Stimulated activated CD8-positive, alpha-beta memory T cell treated with anti-CD3 and anti-CD28 coated beads, Interleukin-4, amount 100 ng/mL, for 48 hours (primary cell): ENCODE measurements around the gene NAALAD2.
A peak's percentile ranks its signal among the peaks of the same experiment; 100 is the strongest.
"Not testable (repeated sequence)": the region's sequence is repeated elsewhere in the genome, so short reads cannot be mapped to it uniquely, and the experiment has no call there.

Source experiments
- DNase-seq: peaks from one replicate; pipeline ENCODE4 v3.0.0-alpha.2; 2020

The NAALAD2 gene

GRCh38 chr11:90197377-90197776, 62.9 kb downstream of the NAALAD2 start:
- DNase-seq, result no peak

- no peak for DNase-seq
Measured at GRCh38 chr11:90202342-90202741, 67.9 kb downstream of the NAALAD2 start.

- no peak for DNase-seq
Measured at GRCh38 chr11:90204407-90204806, 69.9 kb downstream of the NAALAD2 start.

GRCh38 chr11:90204832-90205646, 70.6 kb downstream of the NAALAD2 start:
- DNase-seq, result no peak

DNA sequence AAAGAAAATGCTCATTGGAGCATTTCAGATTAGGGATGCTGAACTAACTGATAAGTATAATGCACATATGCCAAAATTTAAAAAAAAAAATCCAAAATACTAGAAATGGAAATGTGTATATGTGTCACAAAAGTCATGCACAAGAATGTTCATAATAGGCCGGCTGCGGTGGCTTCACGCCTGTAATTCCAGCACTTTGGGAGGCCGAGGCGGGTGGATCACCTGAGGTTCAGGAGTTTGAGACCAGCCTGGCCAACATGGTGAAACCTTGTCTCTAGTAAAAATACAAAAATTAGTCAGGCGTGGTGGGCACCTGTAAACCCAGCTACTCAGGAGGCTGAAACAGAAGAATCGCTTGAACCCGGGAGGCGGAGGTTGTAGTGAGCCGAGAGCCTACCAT, 73.5 kb downstream of the NAALAD2 start:
- DNase-seq, result not testable (repeated sequence)

DNA sequence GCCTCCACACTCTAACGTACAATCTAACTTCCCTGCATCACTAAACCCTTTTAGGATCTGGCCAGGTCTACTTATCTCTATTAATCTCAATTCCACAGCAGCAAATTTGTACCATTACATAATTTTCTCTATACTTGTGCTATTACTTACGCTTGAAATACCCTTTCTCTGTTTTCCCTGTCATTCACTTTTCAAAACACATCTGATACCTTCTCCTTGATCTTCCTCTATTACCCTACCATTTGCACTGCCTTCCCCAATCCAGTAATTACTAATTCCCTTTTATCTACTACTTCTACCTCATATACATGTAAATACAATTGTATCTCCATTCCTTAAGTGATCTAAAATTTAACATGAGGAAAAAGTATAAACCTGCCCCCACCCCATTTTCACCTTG, 74.4 kb downstream of the NAALAD2 start:
- no peak for DNase-seq

DNA sequence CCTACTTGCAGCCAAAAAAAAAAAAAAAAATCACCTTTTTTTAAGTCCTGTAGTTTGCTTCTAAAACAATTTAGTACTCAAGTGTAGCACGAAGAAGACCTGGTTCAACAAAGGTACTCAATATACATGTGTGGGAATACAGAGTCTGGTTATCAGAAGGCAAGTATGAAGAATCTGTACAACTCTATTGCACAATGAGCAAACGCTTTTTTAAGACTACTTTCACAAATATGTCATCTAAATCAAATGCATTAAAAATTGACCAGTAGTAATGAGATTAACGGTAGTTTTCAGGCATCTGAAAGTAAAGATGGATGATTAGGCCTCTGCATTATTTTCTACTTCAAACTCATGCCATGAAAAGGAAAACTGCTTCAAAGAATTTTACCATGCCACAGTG, 78.9 kb downstream of the NAALAD2 start:
- DNase-seq, result no peak

- no peak for DNase-seq
Measured at GRCh38 chr11:90216611-90217010, 82.1 kb downstream of the NAALAD2 start.

DNA sequence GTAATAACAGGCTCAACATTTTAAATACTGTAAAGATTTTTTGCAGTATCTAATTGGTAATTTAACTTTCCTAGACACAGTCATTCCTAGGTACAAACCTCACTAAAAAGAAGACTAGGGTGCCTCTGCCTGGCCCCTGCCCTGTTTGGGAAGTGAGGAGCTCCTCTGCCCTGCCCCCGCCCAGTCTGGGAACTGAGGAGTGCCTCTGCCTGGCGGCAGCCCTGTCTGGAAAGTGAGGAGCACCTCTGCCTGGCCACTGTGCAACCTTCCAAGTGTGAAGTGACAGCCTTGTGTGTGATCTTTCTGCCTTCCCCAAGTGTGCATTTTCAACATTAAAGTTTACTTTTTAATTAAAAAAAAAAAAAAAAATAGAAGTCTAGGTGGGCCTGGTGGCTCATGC, 84.1 kb downstream of the NAALAD2 start:
- DNase-seq, result no peak

DNA sequence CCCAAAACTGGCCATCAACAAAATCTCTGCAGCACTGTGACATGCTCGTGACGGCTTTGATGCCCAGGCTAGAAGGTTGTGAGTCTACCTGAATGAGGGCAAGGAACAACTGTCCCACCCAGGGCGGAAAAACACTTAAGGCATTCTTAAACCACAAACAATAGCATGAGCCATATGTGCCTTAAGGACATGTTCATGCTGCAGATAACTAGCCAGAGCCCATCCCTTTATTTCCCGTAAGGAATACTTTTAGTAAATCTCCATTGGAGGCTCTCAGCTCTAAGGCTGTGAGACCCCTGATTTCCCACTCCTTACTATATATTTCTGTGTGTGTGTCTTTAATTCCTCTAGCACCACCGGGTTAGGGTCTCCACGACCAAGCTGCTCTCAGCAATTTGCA, 85.0 kb downstream of the NAALAD2 start:
- DNase-seq, result no peak

DNA sequence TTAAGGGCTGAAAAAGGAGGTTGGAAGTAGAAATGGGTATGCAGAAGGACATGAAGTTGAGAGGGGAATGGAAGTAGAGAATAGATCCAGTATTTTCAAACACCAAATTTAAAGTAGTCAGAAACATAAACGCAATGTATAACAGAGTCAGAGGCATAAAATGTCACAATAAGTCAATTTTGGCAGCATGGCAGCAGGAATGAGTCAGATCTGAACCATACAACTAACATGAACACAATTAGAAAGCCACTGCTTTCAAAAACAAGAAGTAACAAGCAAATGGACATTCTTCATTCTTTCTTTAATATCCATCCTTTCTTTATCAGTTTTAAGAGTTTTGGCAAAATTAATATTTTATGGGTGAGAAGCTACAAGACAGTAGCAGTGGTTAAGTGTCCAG, 85.9 kb downstream of the NAALAD2 start:
- DNase-seq, result no peak

DNA sequence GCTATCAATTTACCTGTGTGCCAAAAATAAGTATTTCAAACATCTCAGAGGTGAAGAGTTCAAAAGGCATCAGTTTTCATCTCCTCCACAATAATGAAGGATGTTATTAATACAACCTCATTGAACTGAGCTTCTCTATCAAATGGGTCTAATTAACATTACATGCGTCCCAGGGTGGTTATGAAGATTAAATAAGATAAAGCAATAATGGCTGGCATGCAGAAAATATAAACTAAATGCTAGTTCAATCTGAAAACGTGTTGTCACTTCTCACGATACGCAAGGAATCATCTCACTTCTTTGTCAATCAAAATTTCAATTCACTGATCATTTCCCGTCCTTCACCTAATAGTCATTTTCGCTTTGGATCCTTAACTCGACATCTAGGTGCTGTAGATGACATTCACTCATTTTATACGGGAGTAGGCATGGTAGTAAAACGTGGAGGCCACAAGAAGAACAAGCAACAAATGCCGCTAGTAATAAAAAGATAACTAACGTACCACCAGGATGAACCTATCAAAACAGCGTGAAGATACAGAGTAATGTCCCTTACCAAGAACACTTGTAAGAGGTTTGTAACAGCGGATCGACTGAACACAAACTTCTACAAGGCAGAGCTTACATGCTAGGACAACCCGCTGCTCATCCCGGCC, 87.5 kb downstream of the NAALAD2 start:
- DNase-seq, result no peak

DNA sequence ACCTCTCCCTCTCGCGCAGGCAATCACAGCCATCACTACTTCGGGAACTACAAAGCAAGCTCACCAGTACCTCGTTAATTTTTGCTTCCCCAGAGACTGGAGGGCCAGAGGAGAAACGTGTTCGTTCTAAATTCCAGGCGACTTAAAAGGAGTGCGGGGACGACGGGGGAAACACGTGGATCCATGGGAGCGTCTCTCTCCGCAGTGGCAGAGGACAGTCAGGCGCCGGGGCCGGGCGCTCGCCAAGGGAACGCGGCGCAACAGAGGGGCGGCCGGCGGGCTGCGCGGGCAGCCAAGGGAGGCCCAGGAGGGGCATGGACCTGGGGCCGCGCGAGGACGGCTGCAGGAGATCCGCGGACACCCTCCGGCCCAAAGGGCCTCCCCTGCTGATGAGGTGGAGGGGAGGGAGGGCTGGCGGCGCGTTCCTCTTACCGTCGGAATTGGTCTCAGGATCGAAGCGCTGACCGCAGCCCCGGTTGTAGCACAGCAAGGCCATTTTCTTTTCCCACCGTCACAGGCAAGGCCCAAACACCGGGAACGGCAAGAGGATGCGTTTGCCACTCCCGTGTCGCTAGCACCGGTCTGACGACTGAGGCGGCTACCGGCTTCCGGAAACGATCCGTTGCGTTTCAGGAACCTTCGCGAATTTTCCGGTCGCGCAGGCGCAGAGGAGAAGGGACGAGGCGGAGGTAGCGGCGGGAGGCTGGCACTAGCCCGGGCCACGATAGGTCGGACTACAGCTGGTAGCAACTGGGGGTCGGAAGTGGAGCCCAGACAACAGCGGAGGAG, 88.2 kb downstream of the NAALAD2 start, which contains the start of gene CHORDC1:
CHORDC1 (minus strand) TSS at position 591 of the 789 bp plus-strand sequence; CDS start at position 496, 95 bp downstream.
- DNase-seq, result peak; percentile 98

- DNase-seq, result no peak
Measured at GRCh38 chr11:90223248-90223585, 88.8 kb downstream of the NAALAD2 start.

DNA sequence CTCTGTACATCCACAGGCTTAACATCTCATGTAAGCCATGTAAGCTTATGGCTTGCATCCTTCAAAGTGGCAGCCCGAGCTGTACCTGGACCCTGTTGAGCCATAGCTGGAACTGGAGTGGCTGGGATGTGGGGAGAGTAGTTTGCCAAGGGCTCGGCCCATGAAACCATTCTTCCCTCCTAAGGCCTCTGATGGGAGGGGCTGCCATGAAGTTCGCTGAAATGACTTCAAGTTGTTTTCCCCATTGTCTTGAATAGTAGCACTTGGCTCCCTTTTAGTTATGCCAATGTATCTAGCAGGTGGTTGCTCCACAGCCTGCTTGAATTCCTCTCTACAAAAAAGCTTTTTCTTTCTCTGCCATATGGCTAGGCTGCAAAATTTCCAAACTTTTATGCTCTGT, 93.6 kb downstream of the NAALAD2 start:
- no peak for DNase-seq

GRCh38 chr11:90229791-90230190, 95.3 kb downstream of the NAALAD2 start:
- DNase-seq, result no peak

- DNase-seq, result no peak
Measured at GRCh38 chr11:90234977-90235376, 100.5 kb downstream of the NAALAD2 start.

GRCh38 chr11:90235526-90235925, 101.1 kb downstream of the NAALAD2 start:
- no peak for DNase-seq

- no peak for DNase-seq
Measured at GRCh38 chr11:90237004-90237403, 102.5 kb downstream of the NAALAD2 start.

- DNase-seq, result not testable (repeated sequence)
Measured at GRCh38 chr11:90239967-90240636, 105.6 kb downstream of the NAALAD2 start.

DNA sequence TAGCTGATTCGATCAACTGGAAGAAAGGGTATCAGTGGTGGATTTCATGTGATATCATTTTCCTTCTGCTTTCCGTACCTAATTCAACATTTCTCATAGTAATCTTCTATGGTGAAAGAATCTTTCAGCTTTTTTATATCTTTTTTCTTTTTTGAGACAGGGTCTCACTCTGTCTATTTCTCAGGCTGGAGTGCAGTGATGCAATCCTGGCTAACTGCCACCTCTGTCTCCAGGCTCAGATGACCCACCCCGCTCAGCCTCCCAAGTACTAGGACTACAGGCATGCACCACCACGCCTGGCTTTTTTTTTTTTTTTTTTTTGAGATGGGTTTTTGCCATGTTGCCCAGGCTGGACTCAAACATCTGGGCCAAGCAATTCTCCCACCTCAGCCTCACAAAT, 107.0 kb downstream of the NAALAD2 start:
- DNase-seq, result no peak
